Measurements from ENCODE around the gene PRSS12.

PRSS12 gene

GRCh38 chr4:118357601-118358000 lies 4.8 kb upstream of the PRSS12 start:
- no peak for DNase-seq (ENCODE audit: low read depth)

DNA sequence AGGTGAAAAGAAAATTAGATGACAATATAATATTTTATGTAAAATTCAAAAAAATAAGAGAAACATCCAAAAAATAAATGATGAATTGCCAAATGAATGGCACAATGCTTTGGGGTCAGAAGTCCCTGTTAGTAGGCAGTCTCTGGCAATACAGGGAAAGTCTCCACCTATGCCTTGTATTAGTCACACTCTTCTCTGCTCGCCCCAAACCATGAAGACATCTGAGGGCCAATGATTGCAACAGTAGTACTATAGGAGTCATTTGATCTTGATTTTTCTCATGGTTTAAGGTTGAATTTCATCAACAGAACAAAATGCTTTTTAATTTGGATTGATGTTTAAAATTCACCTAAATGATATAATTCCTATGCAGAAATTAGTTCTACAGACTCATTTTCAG lies 3.9 kb upstream of the PRSS12 start:
- DNase-seq (ENCODE audit: low read depth): no peak

DNA sequence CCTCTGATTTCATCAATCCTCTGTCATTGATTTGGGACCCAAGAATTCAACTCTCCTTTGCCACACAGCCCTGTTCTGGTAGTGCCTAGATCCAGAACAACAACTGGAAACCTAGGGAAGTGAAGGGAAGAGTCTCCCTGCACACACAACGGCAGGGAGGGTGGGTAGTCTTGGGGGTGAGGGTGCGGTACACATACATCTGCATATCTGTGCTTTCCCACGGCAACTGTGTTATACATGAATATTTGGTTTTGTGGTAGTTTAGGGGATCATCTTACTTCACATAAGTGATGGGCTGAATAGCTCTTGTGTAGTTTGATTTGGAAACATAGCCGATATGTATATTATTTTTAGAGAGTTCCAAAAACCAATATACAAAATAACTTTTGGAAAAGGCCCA lies 3.3 kb upstream of the PRSS12 start:
- DNase-seq (ENCODE audit: low read depth): no peak

- no peak for DNase-seq (ENCODE audit: low read depth)
Measured at GRCh38 chr4:118354913-118355312, 2.1 kb upstream of the PRSS12 start.

DNA sequence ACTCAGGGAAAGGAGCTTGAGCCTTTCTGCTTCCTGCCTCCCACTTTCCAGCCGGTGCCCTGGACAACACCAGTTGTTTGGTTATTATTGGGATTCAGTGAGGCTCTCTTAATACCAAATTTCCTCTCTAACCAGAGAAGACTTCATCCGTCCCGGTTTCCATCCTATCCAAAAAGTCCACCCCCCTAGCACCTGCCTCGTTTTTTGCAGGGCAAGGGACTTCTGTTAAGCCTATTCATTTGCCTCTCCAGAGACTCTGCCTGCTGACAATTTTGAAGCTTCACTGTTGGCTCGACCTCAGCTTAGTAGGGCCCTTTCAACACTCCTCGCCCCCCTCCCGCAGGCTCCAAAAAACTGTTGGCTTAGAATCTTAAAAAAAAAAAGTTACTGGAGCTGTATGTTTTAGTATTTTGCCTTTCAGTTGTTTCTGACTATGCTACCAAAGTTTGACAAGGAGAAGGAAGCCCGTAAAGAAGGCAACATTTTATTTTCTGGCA lies 779 bp upstream of the PRSS12 start:
- DNase-seq (ENCODE audit: low read depth): no peak

DNA sequence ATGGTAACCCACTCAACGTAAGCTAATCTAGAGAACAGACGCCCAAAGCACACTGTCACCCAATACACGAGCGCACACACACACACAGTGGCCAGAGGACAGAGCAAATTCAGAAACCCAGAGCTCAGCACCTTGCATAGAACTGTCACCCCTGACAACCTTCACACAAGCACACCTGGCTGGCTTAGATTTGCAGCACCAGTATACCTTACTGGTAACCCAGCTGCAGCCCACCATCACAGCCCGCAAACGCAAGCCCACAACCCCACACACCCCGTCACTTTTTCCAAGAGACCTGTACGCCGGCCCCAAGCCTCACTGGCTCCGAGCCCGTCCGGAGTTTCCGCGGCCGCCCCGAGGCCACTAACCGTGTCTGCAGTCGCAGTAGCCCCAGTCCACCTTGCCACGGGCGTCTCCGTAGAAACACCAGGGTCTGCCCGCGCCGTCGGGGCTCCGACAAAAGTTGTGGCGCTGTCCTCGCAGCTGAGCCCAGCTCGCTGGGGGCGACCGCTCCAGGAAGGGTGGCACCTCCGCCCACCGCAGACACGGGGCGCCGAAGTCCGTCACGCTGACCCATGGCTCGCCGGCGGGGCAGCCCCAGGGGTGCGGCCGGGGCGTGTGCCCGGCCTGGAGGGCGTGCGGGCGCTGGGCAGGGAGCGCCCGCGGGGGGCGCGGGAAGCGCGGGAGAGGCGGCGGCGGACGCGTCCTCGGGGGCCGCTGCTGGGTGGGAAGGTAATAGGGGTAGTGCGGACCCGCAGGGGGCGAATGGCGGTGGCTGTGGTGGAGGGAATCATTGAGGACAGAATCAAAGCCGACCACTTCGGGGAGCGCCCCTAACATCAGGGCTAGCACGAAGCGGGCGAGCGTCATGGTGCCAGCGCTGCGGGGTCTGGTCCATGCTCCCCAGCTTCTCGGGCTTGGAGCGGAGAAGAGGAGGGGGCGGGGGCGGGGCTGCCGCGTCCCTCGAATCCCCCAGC lies 664 bp downstream of the PRSS12 start:
- no peak for DNase-seq (ENCODE audit: low read depth)

GRCh38 chr4:118350961-118351360 lies 1.8 kb downstream of the PRSS12 start:
- DNase-seq (ENCODE audit: low read depth): no peak

GRCh38 chr4:118348886-118349285 lies 3.9 kb downstream of the PRSS12 start:
- DNase-seq (ENCODE audit: low read depth): no peak

DNA sequence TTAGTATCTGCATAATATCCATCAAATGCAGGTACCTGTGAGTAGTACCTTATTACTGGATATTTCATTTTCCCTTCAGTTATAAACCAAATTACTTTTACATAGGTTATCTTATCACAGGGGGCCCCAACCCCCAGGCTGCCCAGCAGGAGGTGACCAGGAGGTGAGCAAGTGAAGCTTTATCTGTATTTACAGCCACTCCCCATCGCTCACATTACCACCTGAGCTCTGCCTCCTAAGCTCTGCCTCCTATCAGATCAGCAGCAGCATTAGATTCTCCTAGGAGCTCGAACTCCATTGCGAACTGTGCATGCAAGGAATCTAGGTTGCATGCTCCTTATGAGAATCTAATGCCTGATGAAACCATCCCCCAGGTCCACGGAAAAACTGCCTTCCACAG lies 6.3 kb downstream of the PRSS12 start:
- no peak for DNase-seq (ENCODE audit: low read depth)

DNA sequence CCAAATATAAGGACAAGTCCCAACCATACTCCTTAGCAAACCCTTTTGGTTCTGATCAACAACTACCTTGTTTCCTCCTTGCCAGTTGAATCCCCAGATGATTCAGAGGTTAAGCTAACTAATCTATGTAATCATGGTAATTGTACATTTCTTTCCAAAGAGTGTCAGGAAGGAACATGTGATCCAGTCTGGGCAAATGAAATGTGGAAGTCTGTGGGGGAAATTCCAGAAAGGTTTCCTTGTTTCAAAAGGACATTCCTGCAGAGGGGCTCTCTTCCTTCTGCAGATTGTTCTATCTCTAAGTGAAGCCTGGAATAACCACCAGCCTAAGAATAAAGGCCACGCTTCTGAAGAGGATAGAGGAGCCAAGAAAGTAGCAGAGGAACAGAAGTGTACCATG lies 7.0 kb downstream of the PRSS12 start:
- DNase-seq (ENCODE audit: low read depth): no peak

DNA sequence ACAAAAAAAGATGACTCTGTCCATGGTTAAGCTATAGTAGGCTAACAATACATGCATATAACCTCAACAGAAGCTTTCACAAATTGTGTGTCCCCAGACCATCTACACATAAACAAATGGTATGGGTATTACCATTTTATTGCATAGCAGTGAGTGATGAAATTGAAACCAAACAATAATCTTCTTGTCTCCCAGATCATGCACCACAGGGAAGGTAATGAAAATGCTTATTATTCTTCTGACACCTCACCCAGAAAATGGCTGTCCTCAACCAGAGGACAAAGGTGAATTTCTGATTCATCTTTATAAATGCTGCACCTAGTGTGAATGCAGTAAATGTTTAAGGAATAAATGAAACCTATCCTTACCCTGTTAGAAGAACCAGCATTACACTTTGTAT lies 8.0 kb downstream of the PRSS12 start:
- no peak for DNase-seq (ENCODE audit: low read depth)

GRCh38 chr4:118343501-118343900 lies 9.3 kb downstream of the PRSS12 start:
- DNase-seq (ENCODE audit: low read depth): no peak

- no peak for DNase-seq (ENCODE audit: low read depth)
Measured at GRCh38 chr4:118340109-118340508, 12.7 kb downstream of the PRSS12 start.

- no peak for DNase-seq (ENCODE audit: low read depth)
Measured at GRCh38 chr4:118338981-118339765, 13.6 kb downstream of the PRSS12 start.

DNA sequence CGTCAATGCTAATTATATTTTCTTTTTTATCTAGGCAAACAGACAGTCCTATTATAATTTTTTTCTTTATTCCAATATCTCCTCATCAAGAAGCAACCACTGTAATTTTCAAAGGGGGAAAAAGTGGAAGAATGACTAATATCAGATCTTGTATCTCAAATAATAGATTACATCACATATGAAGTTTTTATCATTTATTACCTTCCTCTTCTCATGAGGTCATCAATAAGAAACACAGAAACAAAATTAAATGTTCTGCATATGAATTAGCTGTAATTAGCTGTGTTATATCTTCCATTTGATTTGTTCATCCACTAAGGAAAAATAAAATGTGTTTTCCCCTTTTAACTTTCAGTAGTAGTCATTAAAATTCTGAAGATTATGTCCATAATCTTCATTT lies 14.3 kb downstream of the PRSS12 start:
- no peak for DNase-seq (ENCODE audit: low read depth)

DNA sequence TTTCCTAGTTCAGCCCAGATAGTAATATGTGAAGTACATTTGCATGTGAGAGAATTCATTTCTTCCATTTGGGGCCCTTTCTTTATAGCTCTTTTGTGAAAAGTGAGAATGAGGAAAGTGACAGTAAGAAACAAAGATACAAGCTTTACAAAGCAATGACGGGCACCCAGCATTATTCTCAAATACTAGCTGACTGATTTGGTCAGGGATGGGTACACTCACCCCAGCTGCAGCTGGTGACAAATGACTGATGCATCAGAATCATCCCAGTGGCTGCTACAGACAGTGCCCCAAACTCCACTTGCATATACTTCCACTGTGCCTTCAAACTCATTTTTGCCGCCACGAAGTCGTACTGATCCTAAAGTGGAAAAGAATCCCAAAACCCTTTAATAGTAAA lies 14.8 kb downstream of the PRSS12 start:
- no peak for DNase-seq (ENCODE audit: low read depth)

GRCh38 chr4:118335774-118336173 lies 17.0 kb downstream of the PRSS12 start:
- no peak for DNase-seq (ENCODE audit: low read depth)

- DNase-seq (ENCODE audit: low read depth): no peak
Measured at GRCh38 chr4:118335324-118335723, 17.5 kb downstream of the PRSS12 start.

- no peak for DNase-seq (ENCODE audit: low read depth)
Measured at GRCh38 chr4:118331352-118331751, 21.5 kb downstream of the PRSS12 start.

DNA sequence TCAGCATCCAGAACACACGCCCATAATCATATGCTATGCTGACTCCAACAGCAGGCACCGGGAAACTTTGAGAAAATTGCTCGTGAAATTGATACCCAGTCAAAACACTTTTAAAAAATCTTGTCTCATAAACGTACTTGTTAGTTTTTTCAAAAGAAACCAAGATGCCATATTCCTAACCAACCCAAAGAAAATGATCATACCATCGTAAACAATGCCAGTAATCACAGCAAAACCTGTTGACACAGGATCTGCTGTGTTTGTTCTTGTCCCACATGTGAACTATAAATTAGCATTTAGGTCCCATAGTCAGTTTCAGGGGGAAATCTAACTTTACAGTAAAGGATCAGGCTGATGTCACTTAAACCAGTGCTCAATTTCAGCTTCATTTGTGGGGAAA lies 23.0 kb downstream of the PRSS12 start:
- no peak for DNase-seq (ENCODE audit: low read depth)

GRCh38 chr4:118327554-118328241 lies 25.1 kb downstream of the PRSS12 start:
- DNase-seq (ENCODE audit: low read depth): no peak

GRCh38 chr4:118326585-118326984 lies 26.2 kb downstream of the PRSS12 start:
- DNase-seq (ENCODE audit: low read depth): no peak

Data from stimulated activated CD8-positive, alpha-beta memory T cell treated with anti-CD3 and anti-CD28 coated beads, Interleukin-4, amount 100 ng/mL, for 24 hours (primary cell).